ENCODE results near the gene CHURC1. TPM values are rescaled to one million over a fixed set of nuclear protein-coding genes. Genes with fewer than 3 reads are reported as not detected.

The CHURC1 gene
- total RNA-seq, 1 donor from 2014 or later = 40.0 TPM

GRCh38 chr14:64958743-64959142 lies 44.5 kb downstream of the CHURC1 start:
- no peaks in the 10 kb centered on the region for H3K27me3 Mint-ChIP-seq
- no peak overlapping the region for H3K27ac Mint-ChIP-seq

GRCh38 chr14:64960762-64961276 lies 46.6 kb downstream of the CHURC1 start:
- H3K4me3 Mint-ChIP-seq = no peak overlapping the region
- H3K9me3 Mint-ChIP-seq = no peaks in the 10 kb centered on the region
- H3K27ac Mint-ChIP-seq = peak overlapping the region; percentile 39
- H3K36me3 Mint-ChIP-seq = peaks cover 13% of the 10 kb centered on the region
- TF ChIP-seq CTCF (conservative IDR thresholded peaks at IDR 0.05) = no peak
- DNase-seq (ENCODE audit: extremely low spot score, unreplicated experiment) = no peak
- no peaks in the 10 kb centered on the region for H3K27me3 Mint-ChIP-seq
- peaks cover 14% of the 10 kb centered on the region for H3K4me1 Mint-ChIP-seq (ENCODE audit: unreplicated experiment)

More at GRCh38 chr14:64958743-64959142, 44.5 kb downstream of the CHURC1 start:
- no peak overlapping the region for H3K4me3 Mint-ChIP-seq
- DNase-seq (ENCODE audit: extremely low spot score, unreplicated experiment) = no peak
- H3K4me1 Mint-ChIP-seq (ENCODE audit: unreplicated experiment) = peaks cover 14% of the 10 kb centered on the region
- TF ChIP-seq CTCF (conservative IDR thresholded peaks at IDR 0.05) = no peak
- peaks cover 10% of the 10 kb centered on the region for H3K36me3 Mint-ChIP-seq
- H3K9me3 Mint-ChIP-seq = no peaks in the 10 kb centered on the region

GRCh38 chr14:64963611-64964010 lies 49.4 kb downstream of the CHURC1 start:
- no peak overlapping the region for H3K27ac Mint-ChIP-seq
- no peak for DNase-seq (ENCODE audit: extremely low spot score, unreplicated experiment)
- H3K36me3 Mint-ChIP-seq = peaks cover 17% of the 10 kb centered on the region
- no peak overlapping the region for H3K4me3 Mint-ChIP-seq
- TF ChIP-seq CTCF (conservative IDR thresholded peaks at IDR 0.05) = no peak
- no peaks in the 10 kb centered on the region for H3K9me3 Mint-ChIP-seq
- no peaks in the 10 kb centered on the region for H3K27me3 Mint-ChIP-seq
- H3K4me1 Mint-ChIP-seq (ENCODE audit: unreplicated experiment) = peaks cover 32% of the 10 kb centered on the region

- Mint-ChIP-seq H3K36me3 (peaks cover 16% of the 10 kb centered on the region), H3K4me1 (ENCODE audit: unreplicated experiment) (peaks cover 30% of the 10 kb centered on the region), H3K4me3 (peak overlapping the region; percentile 12), H3K27ac (peak overlapping the region; percentile 66), H3K27me3 (no peaks in the 10 kb centered on the region), H3K9me3 (no peaks in the 10 kb centered on the region)
- DNase-seq (ENCODE audit: extremely low spot score, unreplicated experiment) = no peak
- TF ChIP-seq CTCF (conservative IDR thresholded peaks at IDR 0.05) = no peak
Measured at GRCh38 chr14:64965356-64966000, 51.2 kb downstream of the CHURC1 start.

- H3K36me3 Mint-ChIP-seq = peaks cover 16% of the 10 kb centered on the region
- H3K9me3 Mint-ChIP-seq = no peaks in the 10 kb centered on the region
- no peak for TF ChIP-seq CTCF (conservative IDR thresholded peaks at IDR 0.05)
- DNase-seq (ENCODE audit: extremely low spot score, unreplicated experiment) = no peak
- peaks cover 30% of the 10 kb centered on the region for H3K4me1 Mint-ChIP-seq (ENCODE audit: unreplicated experiment)
- H3K27ac Mint-ChIP-seq = peak overlapping the region; percentile 74
- H3K4me3 Mint-ChIP-seq = peak overlapping the region; percentile 67
- H3K27me3 Mint-ChIP-seq = no peaks in the 10 kb centered on the region
Measured at GRCh38 chr14:64966976-64967375, 52.7 kb downstream of the CHURC1 start.
